LNCAP (cell line): ENCODE results near the gene SBF2.

Experiments
- CTCF ChIP-seq: fragments of 450-650 bp; IDR thresholded peaks from 2 replicates; pipeline ENCODE4 v1.5.1; 2017; ENCODE audit warnings: mild to moderate bottlenecking

Gene SBF2

GRCh38 chr11:10257478-10257877 is 36.5 kb downstream of the SBF2 start:
- no peak for TF ChIP-seq CTCF

- TF ChIP-seq CTCF, result no peak
Measured at GRCh38 chr11:10255388-10256125, 38.5 kb downstream of the SBF2 start.

- TF ChIP-seq CTCF, result no peak
Measured at GRCh38 chr11:10247011-10247410, 47.0 kb downstream of the SBF2 start.

GRCh38 chr11:10243896-10244575 is 50.0 kb downstream of the SBF2 start:
- no peak for TF ChIP-seq CTCF

GRCh38 chr11:10236840-10237239 is 57.2 kb downstream of the SBF2 start:
- no peak for TF ChIP-seq CTCF

GRCh38 chr11:10233581-10233980 is 60.4 kb downstream of the SBF2 start:
- TF ChIP-seq CTCF, result no peak

GRCh38 chr11:10232756-10233155 is 61.3 kb downstream of the SBF2 start:
- TF ChIP-seq CTCF, result no peak
